Neuronal stem cell (in vitro differentiated cells): ENCODE results near the gene ECSIT. TPM values are rescaled to one million over a fixed set of nuclear protein-coding genes. Genes with fewer than 3 reads are reported as not detected.
A peak's percentile ranks its signal among the peaks of the same experiment; 100 is the strongest.

Experiments
- DNase-seq: peaks from one replicate; pipeline ENCODE4 v3.0.0-alpha.2; 2013; ENCODE audit warnings: low spot score
- H2AFZ ChIP-seq: one replicate; pipeline ENCODE4 v1.6.1; 2013; ENCODE audit warnings: mild to moderate bottlenecking, low read length, inconsistent platforms
- H2AK5ac ChIP-seq: 2 replicates; pipeline ENCODE4 v1.6.1; 2013; ENCODE audit warnings: low read depth, mild to moderate bottlenecking, inconsistent platforms, low read length, moderate library complexity, mixed read lengths
- H2BK120ac ChIP-seq: 2 replicates; pipeline ENCODE4 v1.6.1; 2013; ENCODE audit warnings: low read depth, mild to moderate bottlenecking, inconsistent platforms, low read length, moderate library complexity, mixed read lengths
- H2BK12ac ChIP-seq: one replicate; pipeline ENCODE4 v1.6.1; 2013; ENCODE audit warnings: low read length, inconsistent platforms
- H2BK15ac ChIP-seq: 2 replicates; pipeline ENCODE4 v1.6.1; 2013; ENCODE audit warnings: mild to moderate bottlenecking, low read length, inconsistent platforms, mixed read lengths
- H2BK5ac ChIP-seq: one replicate; pipeline ENCODE4 v1.6.1; 2013; ENCODE audit warnings: inconsistent platforms, mild to moderate bottlenecking, low read length, moderate library complexity
- H3K14ac ChIP-seq: one replicate; pipeline ENCODE4 v1.6.1; 2013; ENCODE audit warnings: low read length, inconsistent platforms
- H3K18ac ChIP-seq: 2 replicates; pipeline ENCODE4 v1.6.1; 2013; ENCODE audit warnings: low read length, inconsistent platforms
- H3K23ac ChIP-seq: 2 replicates; pipeline ENCODE4 v1.6.1; 2013; ENCODE audit warnings: low read depth, mild to moderate bottlenecking, mixed read lengths, low read length, inconsistent platforms; ENCODE audit not compliant: poor library complexity
- H3K27ac ChIP-seq: replicated peaks from 3 replicates; pipeline ENCODE4 v1.5.1; 2013; ENCODE audit warnings: low read length, inconsistent platforms
- H3K27me3 ChIP-seq, 3 experiments: 2 replicates each; pipeline ENCODE4 v1.6.1; 2013; ENCODE audit warnings: low read length in 3 of 3, mild to moderate bottlenecking in 2 of 3, inconsistent platforms in 1 of 3, low read depth in 1 of 3, mixed read lengths in 1 of 3, moderate library complexity in 1 of 3; ENCODE audit not compliant: control insufficient read depth in 3 of 3, insufficient read depth in 3 of 3
- H3K36me3 ChIP-seq, 2 donors: replicated peaks in 1 of 2; 2 replicates each; pipeline ENCODE4 v1.6.1; 2013; ENCODE audit warnings: low read length in 2 of 2; ENCODE audit not compliant: control insufficient read depth in 2 of 2, insufficient read depth in 2 of 2
- H3K4ac ChIP-seq: 2 replicates; pipeline ENCODE4 v1.6.1; 2013; ENCODE audit warnings: inconsistent platforms, mild to moderate bottlenecking, low read length, moderate library complexity
- H3K4me1 ChIP-seq, 2 donors: 1 replicate in 1 of 2; 2 replicates in 1 of 2; pipeline ENCODE4 v1.6.1; 2013; ENCODE audit warnings: low read length in 2 of 2, low read depth in 1 of 2; ENCODE audit not compliant: control insufficient read depth in 2 of 2, insufficient read depth in 1 of 2
- H3K4me2 ChIP-seq: one replicate; pipeline ENCODE4 v1.6.1; 2013; ENCODE audit warnings: mild to moderate bottlenecking, low read length, inconsistent platforms; ENCODE audit not compliant: insufficient read depth, poor library complexity, severe bottlenecking
- H3K4me3 ChIP-seq, 2 donors: 2 replicates each; pipeline ENCODE4 v1.5.1; 2013; ENCODE audit warnings: low read length in 2 of 2, mild to moderate bottlenecking in 2 of 2, inconsistent platforms in 1 of 2, moderate library complexity in 1 of 2
- H3K79me1 ChIP-seq: one replicate; pipeline ENCODE4 v1.6.1; 2013; ENCODE audit warnings: low read depth, mild to moderate bottlenecking, inconsistent platforms, low read length, moderate library complexity
- H3K9ac ChIP-seq: one replicate; pipeline ENCODE4 v1.6.1; 2013; ENCODE audit warnings: mild to moderate bottlenecking, low read depth, low read length, inconsistent platforms; ENCODE audit not compliant: poor library complexity
- H3K9me3 ChIP-seq, 2 donors: replicated peaks in 1 of 2; 2 replicates each; pipeline versions ENCODE3 to v1.6.1; 2013; ENCODE audit warnings: low read length in 2 of 2, mild to moderate bottlenecking in 2 of 2, inconsistent platforms in 1 of 2, low read depth in 1 of 2, mixed read lengths in 1 of 2, moderate library complexity in 1 of 2; ENCODE audit not compliant: control insufficient read depth in 2 of 2, insufficient read depth in 1 of 2
- H4K8ac ChIP-seq: one replicate; pipeline ENCODE4 v1.6.1; 2013; ENCODE audit warnings: low read depth, mild to moderate bottlenecking, inconsistent platforms, low read length, moderate library complexity
- H4K91ac ChIP-seq: one replicate; pipeline ENCODE4 v1.6.1; 2013; ENCODE audit warnings: low read length, low read depth, mild to moderate bottlenecking, inconsistent platforms; ENCODE audit not compliant: poor library complexity
- WGBS, 2 donors: extraction: QIAGEN DNeasy Blood & Tissue Kit; methylation state at CpG; one replicate each; pipeline ENCODE4 v1.1.7; 2013; ENCODE audit warnings: missing lambda C conversion rate in 2 of 2, mixed read lengths in 1 of 2; ENCODE audit not compliant: insufficient read length in 2 of 2, insufficient replicate concordance in 1 of 2; ENCODE audit errors: extremely low coverage in 2 of 2; 5-methylcytosine and 5-hydroxymethylcytosine counted together
- polyA plus RNA-seq, 2 experiments: library from polyadenylated mRNA; stranded (reverse); fragments of 200-250 nt; gene quantifications; one replicate each; pipeline ENCODE4 v1.2.3, GENCODE V29; 2013

Gene ECSIT, protein sequence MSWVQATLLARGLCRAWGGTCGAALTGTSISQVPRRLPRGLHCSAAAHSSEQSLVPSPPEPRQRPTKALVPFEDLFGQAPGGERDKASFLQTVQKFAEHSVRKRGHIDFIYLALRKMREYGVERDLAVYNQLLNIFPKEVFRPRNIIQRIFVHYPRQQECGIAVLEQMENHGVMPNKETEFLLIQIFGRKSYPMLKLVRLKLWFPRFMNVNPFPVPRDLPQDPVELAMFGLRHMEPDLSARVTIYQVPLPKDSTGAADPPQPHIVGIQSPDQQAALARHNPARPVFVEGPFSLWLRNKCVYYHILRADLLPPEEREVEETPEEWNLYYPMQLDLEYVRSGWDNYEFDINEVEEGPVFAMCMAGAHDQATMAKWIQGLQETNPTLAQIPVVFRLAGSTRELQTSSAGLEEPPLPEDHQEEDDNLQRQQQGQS
- polyA plus RNA-seq (2013, experiment 1 of 2): 30.6 TPM
- polyA plus RNA-seq (2013, experiment 2 of 2): 28.7 TPM

- Histone ChIP-seq H3K79me1 (no peaks in the 10 kb centered on the region), H3K36me3 (no peaks in the 10 kb centered on the region), H3K27me3 (no peaks in the 10 kb centered on the region), H3K4ac (no peak within 1 kb of the TSS), H3K4me2 (peak within 1 kb of the TSS; percentile 54), H3K14ac (peak within 1 kb of the TSS; percentile 64), H4K91ac (no peak within 1 kb of the TSS), H2BK15ac (no peak within 1 kb of the TSS), H3K18ac (peak within 1 kb of the TSS; percentile 97), H3K23ac (peak within 1 kb of the TSS; percentile 68), H2BK5ac (no peak within 1 kb of the TSS), H3K27ac (peak within 1 kb of the TSS; percentile 89), H2BK120ac (no peak within 1 kb of the TSS), H3K4me3 (peak within 1 kb of the TSS; percentile 69 to 96), H4K8ac (no peak within 1 kb of the TSS), H2AFZ (peak within 1 kb of the TSS; percentile 98), H3K4me1 (no peaks in the 10 kb centered on the region), H3K9me3 (no peaks in the 10 kb centered on the region), H2BK12ac (no peak within 1 kb of the TSS), H3K9ac (peak within 1 kb of the TSS; percentile 91), H2AK5ac (no peak within 1 kb of the TSS)
- DNase-seq: peak; percentile 97
- no CpG with 5 or more reads among the region's 47 CpGs for WGBS, 2 donors
These were observed at the start of gene ECSIT for GRCh38 chr19:11528551-11529341. ECSIT (minus strand) TSS chr19:11529134; CDS start chr19:11519170, 9,964 bp downstream.

DNA sequence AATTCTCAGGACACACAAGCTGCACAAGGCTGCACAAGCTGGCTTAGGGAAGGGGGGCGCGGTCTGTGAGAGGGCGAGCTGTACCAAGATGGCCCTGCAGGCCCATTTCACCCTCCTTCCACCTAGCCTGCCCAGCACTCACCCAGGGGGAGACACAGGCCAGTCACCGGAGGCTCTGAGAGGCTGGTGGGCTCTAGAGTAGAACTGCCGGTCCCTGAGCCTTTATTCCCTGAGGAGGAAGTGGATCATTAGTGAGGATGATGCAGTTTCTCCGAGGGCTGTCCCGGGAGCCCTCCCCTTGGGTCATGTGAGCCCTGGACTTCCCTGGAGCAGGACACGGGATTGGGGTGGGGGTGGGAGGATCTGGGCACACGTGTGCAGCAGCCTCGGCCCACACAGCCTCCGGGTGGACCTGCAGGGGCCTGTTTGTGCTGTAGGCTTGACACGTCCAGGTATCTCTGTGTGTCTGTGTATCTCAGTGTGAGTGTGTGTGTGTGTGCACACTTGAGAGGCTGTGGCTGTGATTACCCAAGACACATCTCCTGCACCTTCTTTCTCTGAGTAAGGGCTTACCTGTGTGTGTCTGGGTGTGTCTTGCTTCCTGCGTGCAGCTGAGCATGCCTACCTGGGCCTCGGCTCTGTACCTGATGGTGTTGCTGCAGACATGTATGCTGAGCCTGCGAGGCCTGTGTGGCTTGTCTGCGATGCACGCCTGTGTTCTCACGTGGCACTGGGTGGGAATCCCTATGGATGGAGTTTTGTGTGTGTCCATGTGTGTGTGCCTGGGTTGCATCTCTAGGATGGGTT is 48.7 kb upstream of the ECSIT start, which contains the start of gene ACP5:
Gene ACP5 (minus strand): TSS at position 195 of the 807 bp plus-strand sequence. CDS start 328 bp downstream, outside the sequence.
- H3K23ac ChIP-seq: peak within 1 kb of the TSS; percentile 93
- H3K9me3 ChIP-seq: peaks cover 0 to 2% of the 10 kb centered on the region in 2 donors
- peak within 1 kb of the TSS; percentile 74 for H2BK120ac ChIP-seq
- peaks cover 6 to 9% of the 10 kb centered on the region in 2 donors for H3K4me1 ChIP-seq
- peak within 1 kb of the TSS; percentile 40 for H3K4me2 ChIP-seq
- H2BK12ac ChIP-seq: peak within 1 kb of the TSS; percentile 58
- WGBS, 2 donors: no CpG with 5 or more reads among the region's 18 CpGs
- peak within 1 kb of the TSS in 1 of 2 donors; percentile 47 for H3K4me3 ChIP-seq
- H3K9ac ChIP-seq: peak within 1 kb of the TSS; percentile 77
- peak within 1 kb of the TSS; percentile 66 for H3K4ac ChIP-seq
- H2BK15ac ChIP-seq: peak within 1 kb of the TSS; percentile 97
- H2AFZ ChIP-seq: peak within 1 kb of the TSS; percentile 81
- peak within 1 kb of the TSS; percentile 92 for H2AK5ac ChIP-seq
- peak within 1 kb of the TSS; percentile 24 for H2BK5ac ChIP-seq
- H4K91ac ChIP-seq: no peak within 1 kb of the TSS
- H3K79me1 ChIP-seq: no peaks in the 10 kb centered on the region
- no peaks in the 10 kb centered on the region for H3K36me3 ChIP-seq
- H3K27me3 ChIP-seq: peaks cover 0 to 14% (median 5%) of the 10 kb centered on the region in 3 experiments
- H3K18ac ChIP-seq: peak within 1 kb of the TSS; percentile 95
- DNase-seq: no peak
- peak within 1 kb of the TSS; percentile 3 for H3K14ac ChIP-seq
- no peak within 1 kb of the TSS for H3K27ac ChIP-seq
- H4K8ac ChIP-seq: peak within 1 kb of the TSS; percentile 82

DNA sequence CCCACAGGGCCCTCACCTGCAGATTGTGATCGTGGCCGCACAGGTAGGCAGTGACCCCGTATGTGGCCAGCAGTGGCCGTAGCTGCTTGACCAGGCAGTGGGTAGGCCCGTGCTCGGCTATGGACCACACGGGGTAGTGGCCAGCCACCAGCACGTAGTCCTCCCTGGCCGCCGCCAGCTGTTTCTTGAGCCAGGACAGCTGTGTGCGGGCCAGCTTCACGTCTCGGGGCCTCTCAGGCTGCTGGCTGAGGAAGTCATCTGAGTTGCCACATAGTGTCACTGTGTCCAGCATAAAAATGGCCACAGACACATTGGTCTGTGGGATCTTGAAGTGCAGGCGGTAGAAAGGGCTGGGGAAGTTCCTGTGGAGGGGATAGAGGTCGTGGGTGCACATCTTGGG is 47.3 kb upstream of the ECSIT start:
- H3K18ac ChIP-seq: no peak overlapping the region
- no peaks in the 10 kb centered on the region for H3K79me1 ChIP-seq
- H2AK5ac ChIP-seq: peak overlapping the region; percentile 92
- H3K4me1 ChIP-seq: peaks cover 6 to 9% of the 10 kb centered on the region in 2 donors
- H3K4me3 ChIP-seq: no peak overlapping the region
- no peak overlapping the region for H2BK15ac ChIP-seq
- H3K14ac ChIP-seq: peak overlapping the region; percentile 21
- no peak overlapping the region for H2AFZ ChIP-seq
- peaks cover 0 to 14% (median 5%) of the 10 kb centered on the region in 3 experiments for H3K27me3 ChIP-seq
- no peak overlapping the region for H4K91ac ChIP-seq
- peak overlapping the region; percentile 66 for H2BK5ac ChIP-seq
- no CpG with 5 or more reads among the region's 15 CpGs for WGBS, 2 donors
- H2BK120ac ChIP-seq: no peak overlapping the region
- H3K27ac ChIP-seq: no peak overlapping the region
- H3K36me3 ChIP-seq: no peaks in the 10 kb centered on the region
- no peak overlapping the region for H3K4me2 ChIP-seq
- peak overlapping the region; percentile 83 for H3K9ac ChIP-seq
- no peak for DNase-seq
- H3K23ac ChIP-seq: no peak overlapping the region
- no peak overlapping the region for H3K4ac ChIP-seq
- H4K8ac ChIP-seq: no peak overlapping the region
- H2BK12ac ChIP-seq: peak overlapping the region; percentile 31
- peaks cover 0 to 2% of the 10 kb centered on the region in 2 donors for H3K9me3 ChIP-seq
